ENCODE data around the gene GSG1L2. TPM values are rescaled to one million over a fixed set of nuclear protein-coding genes. Genes with fewer than 3 reads are reported as not detected.

The GSG1L2 gene
- total RNA-seq, 1 donor from 2014 or later, result not detected

- H3K4me3 ChIP-seq (ENCODE audit: low read depth, low read length), result no peak overlapping the region
- no peak for DNase-seq (ENCODE audit: low read depth)
- TF ChIP-seq, protein P1, sequence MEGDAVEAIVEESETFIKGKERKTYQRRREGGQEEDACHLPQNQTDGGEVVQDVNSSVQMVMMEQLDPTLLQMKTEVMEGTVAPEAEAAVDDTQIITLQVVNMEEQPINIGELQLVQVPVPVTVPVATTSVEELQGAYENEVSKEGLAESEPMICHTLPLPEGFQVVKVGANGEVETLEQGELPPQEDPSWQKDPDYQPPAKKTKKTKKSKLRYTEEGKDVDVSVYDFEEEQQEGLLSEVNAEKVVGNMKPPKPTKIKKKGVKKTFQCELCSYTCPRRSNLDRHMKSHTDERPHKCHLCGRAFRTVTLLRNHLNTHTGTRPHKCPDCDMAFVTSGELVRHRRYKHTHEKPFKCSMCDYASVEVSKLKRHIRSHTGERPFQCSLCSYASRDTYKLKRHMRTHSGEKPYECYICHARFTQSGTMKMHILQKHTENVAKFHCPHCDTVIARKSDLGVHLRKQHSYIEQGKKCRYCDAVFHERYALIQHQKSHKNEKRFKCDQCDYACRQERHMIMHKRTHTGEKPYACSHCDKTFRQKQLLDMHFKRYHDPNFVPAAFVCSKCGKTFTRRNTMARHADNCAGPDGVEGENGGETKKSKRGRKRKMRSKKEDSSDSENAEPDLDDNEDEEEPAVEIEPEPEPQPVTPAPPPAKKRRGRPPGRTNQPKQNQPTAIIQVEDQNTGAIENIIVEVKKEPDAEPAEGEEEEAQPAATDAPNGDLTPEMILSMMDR (conservative IDR thresholded peaks at IDR 0.05; ENCODE audit: low read depth, low read length), result no peak
Measured at GRCh38 chr17:9769036-9769695, 52.7 kb downstream of the GSG1L2 start.

- DNase-seq (ENCODE audit: low read depth), result no peak
- TF ChIP-seq, protein P1 (conservative IDR thresholded peaks at IDR 0.05; ENCODE audit: low read depth, low read length), result peak; percentile 45
- no peak overlapping the region for H3K4me3 ChIP-seq (ENCODE audit: low read depth, low read length)
Measured at GRCh38 chr17:9768381-9768934, 53.4 kb downstream of the GSG1L2 start.

DNA sequence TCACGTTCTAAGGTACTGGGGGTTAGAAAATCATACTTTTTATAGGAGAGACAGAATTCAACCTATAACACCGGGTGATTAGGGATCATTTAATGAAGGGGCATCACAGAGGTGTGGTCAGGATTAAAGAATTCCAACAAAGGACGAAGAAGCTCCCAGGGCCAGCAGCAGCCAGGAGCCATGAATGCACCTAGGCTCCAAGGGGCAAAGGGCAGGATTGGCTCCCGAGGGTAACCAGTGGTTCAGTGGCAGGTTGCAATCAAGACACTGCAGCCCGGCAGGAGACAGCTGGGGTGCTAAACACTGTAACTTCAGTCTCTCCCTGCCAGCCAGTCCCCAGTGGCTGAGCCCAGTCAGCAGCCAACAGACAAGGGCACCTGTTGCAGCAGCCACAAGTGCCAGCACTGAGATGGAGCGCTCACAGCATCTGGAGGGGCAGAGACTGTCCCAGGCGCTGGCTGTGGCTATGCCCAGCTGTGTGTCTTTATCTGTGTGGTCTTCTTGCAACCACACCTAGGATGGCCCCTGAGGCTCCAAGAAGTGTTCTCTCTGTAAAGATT, 54.4 kb downstream of the GSG1L2 start:
- TF ChIP-seq, protein P1 (conservative IDR thresholded peaks at IDR 0.05; ENCODE audit: low read depth, low read length), result no peak
- DNase-seq (ENCODE audit: low read depth), result no peak
- H3K4me3 ChIP-seq (ENCODE audit: low read depth, low read length), result no peak overlapping the region

DNA sequence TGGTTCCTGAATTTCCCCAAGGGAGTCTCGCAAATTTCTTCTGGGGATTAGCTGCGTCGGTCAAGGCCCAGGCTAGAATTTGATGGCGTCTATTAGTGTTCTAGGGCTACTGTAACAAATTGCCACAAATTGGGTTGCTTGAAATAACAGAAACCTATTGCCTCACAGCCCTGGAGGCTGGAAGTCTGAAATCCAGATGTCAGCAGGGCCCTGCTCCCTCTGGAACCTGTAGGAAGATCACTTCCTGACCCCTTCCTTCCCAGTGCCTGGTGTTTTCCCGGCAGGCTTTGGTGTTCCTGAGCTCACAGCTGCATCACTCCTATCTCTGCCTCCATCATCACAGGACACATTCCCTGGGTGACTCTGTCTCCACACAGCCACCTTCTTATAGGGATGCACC, 54.9 kb downstream of the GSG1L2 start:
- TF ChIP-seq, protein P1 (conservative IDR thresholded peaks at IDR 0.05; ENCODE audit: low read depth, low read length), result no peak
- no peak for DNase-seq (ENCODE audit: low read depth)
- no peak overlapping the region for H3K4me3 ChIP-seq (ENCODE audit: low read depth, low read length)

DNA sequence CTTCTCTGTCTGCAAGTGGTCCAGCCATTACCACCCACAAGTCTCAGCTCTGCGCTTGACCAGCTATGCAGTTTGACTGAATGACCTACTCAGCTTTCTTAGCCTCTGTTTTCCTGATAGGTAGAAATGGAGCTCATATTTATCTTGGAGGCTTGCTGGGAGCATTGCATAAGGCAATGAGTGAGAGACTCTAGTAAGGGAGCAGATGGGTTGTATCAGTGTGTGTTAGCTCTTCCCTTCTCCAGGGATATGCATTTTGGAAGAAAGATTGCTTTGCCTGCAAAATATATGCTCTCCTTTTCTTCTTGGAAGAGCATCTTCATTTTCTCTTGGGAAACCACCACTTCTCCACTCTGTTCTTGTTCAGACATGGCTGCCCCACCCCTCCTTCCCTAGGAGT, 56.6 kb downstream of the GSG1L2 start:
- H3K4me3 ChIP-seq (ENCODE audit: low read depth, low read length), result no peak overlapping the region
- TF ChIP-seq, protein P1 (conservative IDR thresholded peaks at IDR 0.05; ENCODE audit: low read depth, low read length), result no peak
- no peak for DNase-seq (ENCODE audit: low read depth)

DNA sequence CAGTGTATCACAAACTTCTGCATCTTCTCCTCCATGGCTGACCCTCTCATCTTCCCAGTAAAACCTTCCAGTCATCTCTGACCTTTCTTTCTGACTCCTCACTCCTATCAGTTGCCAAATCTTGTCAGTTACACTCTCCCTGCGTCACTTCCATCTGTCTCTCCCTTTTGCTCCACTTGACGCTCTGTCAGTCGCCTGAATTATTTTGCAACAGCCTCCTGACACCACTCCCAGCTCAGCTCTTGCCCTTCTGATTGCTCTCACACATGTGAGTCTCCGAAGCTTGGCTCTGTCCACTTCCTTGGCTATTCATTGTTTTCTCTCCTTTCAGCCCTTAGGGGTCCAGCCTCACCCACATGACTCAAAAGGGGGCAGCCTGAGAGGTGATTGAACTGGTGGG, 58.2 kb downstream of the GSG1L2 start:
- TF ChIP-seq, protein P1 (conservative IDR thresholded peaks at IDR 0.05; ENCODE audit: low read depth, low read length), result no peak
- no peak for DNase-seq (ENCODE audit: low read depth)
- H3K4me3 ChIP-seq (ENCODE audit: low read depth, low read length), result no peak overlapping the region
